ENCODE data around the gene USF2. TPM values are rescaled to one million over a fixed set of nuclear protein-coding genes. Genes with fewer than 3 reads are reported as not detected.

USF2 gene
- polyA plus RNA-seq, 3 donors: 2.7 to 248 (median 5.0) TPM

DNA sequence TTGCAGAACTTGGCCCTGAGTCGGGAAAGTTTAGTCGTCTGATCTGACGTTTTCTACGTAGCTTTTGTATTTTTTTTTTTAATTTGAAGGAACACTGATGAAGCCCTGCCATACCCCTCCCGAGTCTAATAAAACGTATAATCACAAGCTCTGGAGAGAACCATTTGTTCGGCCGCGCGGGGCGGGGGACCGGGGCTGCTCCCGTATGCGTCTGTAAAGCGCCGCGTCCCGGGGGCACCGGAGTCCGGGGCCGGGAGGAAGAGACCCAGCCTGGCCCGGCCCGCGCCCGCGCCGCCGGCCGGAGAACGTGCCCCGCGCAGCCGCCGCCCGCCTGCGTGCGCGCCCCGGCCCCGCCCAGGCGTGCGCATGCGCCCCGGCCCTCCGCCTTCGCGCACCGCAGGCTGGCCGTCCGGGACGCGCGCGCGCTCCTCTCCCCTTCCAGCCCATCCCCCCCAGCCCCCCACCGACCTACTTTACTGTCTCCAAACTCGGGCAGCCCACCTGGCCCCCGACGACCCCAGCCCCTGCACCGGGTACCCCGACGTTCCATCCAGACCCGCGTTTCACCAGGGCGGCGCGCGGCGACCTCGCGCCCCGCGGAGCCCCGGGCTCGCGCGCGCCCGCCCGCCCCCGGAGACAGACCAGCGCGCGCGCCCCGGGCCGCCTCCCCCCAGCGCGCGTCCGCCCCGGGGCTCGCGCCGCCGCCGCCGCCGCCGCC lies 785 bp upstream of the USF2 start:
- Histone ChIP-seq H3K36me3 (replicated peaks in 1 of 2; ENCODE audit: control insufficient read depth in 1 of 2, insufficient read depth in 2 of 2, low read length in 2 of 2) (peaks cover 21 to 28% of the 10 kb centered on the region in 2 donors), H4K20me1 (ENCODE audit: insufficient read depth, low read length) (peaks cover 26% of the 10 kb centered on the region), H3K9ac (ENCODE audit: insufficient read depth, low read length, poor library complexity, severe bottlenecking) (peak overlapping the region; percentile 87), H3K4me3 (replicated peaks in 1 of 3; ENCODE audit: low read depth in 2 of 3, low read length in 3 of 3) (peak overlapping the region; percentile 76 to 96 (median 89)), H2AFZ (ENCODE audit: insufficient read depth, low read depth, low read length, poor library complexity, severe bottlenecking) (peak overlapping the region; percentile 91), H3K27me3 (ENCODE audit: control insufficient read depth in 2 of 2, insufficient read depth in 2 of 2, low read length in 2 of 2) (no peaks in the 10 kb centered on the region), H3K4me1 (ENCODE audit: control insufficient read depth in 1 of 2, insufficient read depth in 2 of 2, low read length in 2 of 2) (peaks cover 62 to 72% of the 10 kb centered on the region in 2 donors), H3K79me2 (ENCODE audit: insufficient read depth, low read length) (peaks cover 30% of the 10 kb centered on the region), H3K9me3 (replicated peaks in 1 of 2; ENCODE audit: control insufficient read depth in 1 of 2, insufficient read depth in 1 of 2, low read length in 2 of 2) (no peaks in the 10 kb centered on the region), H3K27ac (ENCODE audit: low read depth in 1 of 2, low read length in 2 of 2) (peak overlapping the region; percentile 59 to 93), H3K4me2 (replicated peaks; ENCODE audit: extremely low read depth, low read length, poor library complexity, severe bottlenecking) (peak overlapping the region; percentile 98)
- H3K9me3 Mint-ChIP-seq: peaks cover 0 to 2% (median 0%) of the 10 kb centered on the region in 7 donors
- peaks cover 2 to 5% (median 5%) of the 10 kb centered on the region in 3 donors for H3K27me3 Mint-ChIP-seq (ENCODE audit: low read depth in 3 of 3)
- intact Hi-C loops (cut with micrococcal nuclease): loop anchor here in 1 of 2 donors (5.0 to 10.0 kb wide), 3 partner anchors 46 to 126 kb away; partner anchors contain the start of gene FXYD7
- H3K27ac Mint-ChIP-seq: peak overlapping the region; percentile 78 to 99 (median 95)
- WGBS (ENCODE audit: insufficient coverage): under 1% methylated on average over 83 of the region's 100 CpGs
- H3K36me3 Mint-ChIP-seq: peaks cover 29 to 31% of the 10 kb centered on the region in 2 donors
- DNase-seq: peak; percentile 70 to 82 (median 70)
- TF ChIP-seq, protein P1, sequence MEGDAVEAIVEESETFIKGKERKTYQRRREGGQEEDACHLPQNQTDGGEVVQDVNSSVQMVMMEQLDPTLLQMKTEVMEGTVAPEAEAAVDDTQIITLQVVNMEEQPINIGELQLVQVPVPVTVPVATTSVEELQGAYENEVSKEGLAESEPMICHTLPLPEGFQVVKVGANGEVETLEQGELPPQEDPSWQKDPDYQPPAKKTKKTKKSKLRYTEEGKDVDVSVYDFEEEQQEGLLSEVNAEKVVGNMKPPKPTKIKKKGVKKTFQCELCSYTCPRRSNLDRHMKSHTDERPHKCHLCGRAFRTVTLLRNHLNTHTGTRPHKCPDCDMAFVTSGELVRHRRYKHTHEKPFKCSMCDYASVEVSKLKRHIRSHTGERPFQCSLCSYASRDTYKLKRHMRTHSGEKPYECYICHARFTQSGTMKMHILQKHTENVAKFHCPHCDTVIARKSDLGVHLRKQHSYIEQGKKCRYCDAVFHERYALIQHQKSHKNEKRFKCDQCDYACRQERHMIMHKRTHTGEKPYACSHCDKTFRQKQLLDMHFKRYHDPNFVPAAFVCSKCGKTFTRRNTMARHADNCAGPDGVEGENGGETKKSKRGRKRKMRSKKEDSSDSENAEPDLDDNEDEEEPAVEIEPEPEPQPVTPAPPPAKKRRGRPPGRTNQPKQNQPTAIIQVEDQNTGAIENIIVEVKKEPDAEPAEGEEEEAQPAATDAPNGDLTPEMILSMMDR (IDR thresholded peaks at IDR 0.05): no peak
- peaks cover 57% of the 10 kb centered on the region for H3K4me1 Mint-ChIP-seq
- peak overlapping the region; percentile 89 to 96 for H3K4me3 Mint-ChIP-seq

DNA sequence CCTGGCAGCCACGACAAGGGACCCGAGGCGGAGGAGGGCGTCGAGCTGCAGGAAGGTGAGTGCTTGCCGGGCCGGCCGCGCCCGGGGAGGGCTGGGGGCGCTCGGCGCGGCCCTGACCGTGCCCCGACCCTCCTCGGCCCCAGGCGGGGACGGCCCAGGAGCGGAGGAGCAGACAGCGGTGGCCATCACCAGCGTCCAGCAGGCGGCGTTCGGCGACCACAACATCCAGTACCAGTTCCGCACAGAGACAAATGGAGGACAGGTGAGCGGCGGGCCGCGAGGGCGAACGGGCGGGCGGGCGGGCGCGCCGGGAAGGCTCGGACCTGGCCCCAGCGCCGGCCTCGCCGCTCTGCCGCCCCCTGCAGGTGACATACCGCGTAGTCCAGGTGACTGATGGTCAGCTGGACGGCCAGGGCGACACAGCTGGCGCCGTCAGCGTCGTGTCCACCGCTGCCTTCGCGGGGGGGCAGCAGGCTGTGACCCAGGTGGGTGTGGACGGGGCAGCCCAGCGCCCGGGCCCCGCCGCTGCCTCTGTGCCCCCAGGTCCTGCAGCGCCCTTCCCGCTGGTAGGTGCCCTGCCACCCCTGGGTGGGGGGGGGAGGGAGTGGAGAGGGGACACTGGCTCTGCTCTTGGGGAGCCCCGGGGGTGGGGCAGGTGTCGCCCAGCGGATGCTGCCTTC lies 816 bp downstream of the USF2 start:
- H3K36me3 Mint-ChIP-seq: peaks cover 44 to 47% of the 10 kb centered on the region in 2 donors
- H3K4me3 ChIP-seq (replicated peaks in 1 of 3; ENCODE audit: low read depth in 2 of 3, low read length in 3 of 3): peak overlapping the region in 2 of 3 experiments; percentile 45 to 74
- H3K36me3 ChIP-seq (replicated peaks in 1 of 2; ENCODE audit: control insufficient read depth in 1 of 2, insufficient read depth in 2 of 2, low read length in 2 of 2): peaks cover 29 to 44% of the 10 kb centered on the region in 2 donors
- 3% methylated on average over 59 of the region's 66 CpGs for WGBS (ENCODE audit: insufficient coverage)
- intact Hi-C loops (cut with micrococcal nuclease): loop anchor here (5.0 to 10.0 kb wide), 7 partner anchors 38 to 228 kb away; partner anchors contain the start of gene FXYD7 (in 1 of the 2)
- peak; percentile 74 to 89 (median 85) for DNase-seq
- no peaks in the 10 kb centered on the region for H3K27me3 ChIP-seq (ENCODE audit: control insufficient read depth in 2 of 2, insufficient read depth in 2 of 2, low read length in 2 of 2)
- peaks cover 64% of the 10 kb centered on the region for H3K4me1 Mint-ChIP-seq
- H3K4me1 ChIP-seq (ENCODE audit: control insufficient read depth in 1 of 2, insufficient read depth in 2 of 2, low read length in 2 of 2): peaks cover 65 to 77% of the 10 kb centered on the region in 2 donors
- H3K4me2 ChIP-seq (replicated peaks; ENCODE audit: extremely low read depth, low read length, poor library complexity, severe bottlenecking): peak overlapping the region; percentile 73
- peak overlapping the region in 1 of 2 donors; percentile 74 for H3K27ac ChIP-seq (ENCODE audit: low read depth in 1 of 2, low read length in 2 of 2)
- peaks cover 30% of the 10 kb centered on the region for H3K79me2 ChIP-seq (ENCODE audit: insufficient read depth, low read length)
- no peaks in the 10 kb centered on the region for H3K9me3 ChIP-seq (replicated peaks in 1 of 2; ENCODE audit: control insufficient read depth in 1 of 2, insufficient read depth in 1 of 2, low read length in 2 of 2)
- H4K20me1 ChIP-seq (ENCODE audit: insufficient read depth, low read length): peaks cover 37% of the 10 kb centered on the region
- H3K9ac ChIP-seq (ENCODE audit: insufficient read depth, low read length, poor library complexity, severe bottlenecking): peak overlapping the region; percentile 70
- TF ChIP-seq, protein P1 (IDR thresholded peaks at IDR 0.05): peak; percentile 96
- peaks cover 0 to 2% (median 0%) of the 10 kb centered on the region in 7 donors for H3K9me3 Mint-ChIP-seq
- peak overlapping the region; percentile 71 to 76 for H3K4me3 Mint-ChIP-seq
- H2AFZ ChIP-seq (ENCODE audit: insufficient read depth, low read depth, low read length, poor library complexity, severe bottlenecking): peak overlapping the region; percentile 35
- H3K27ac Mint-ChIP-seq: peak overlapping the region in 4 of 7 donors; percentile 48 to 78 (median 69)
- H3K27me3 Mint-ChIP-seq (ENCODE audit: low read depth in 3 of 3): peaks cover 0 to 5% (median 3%) of the 10 kb centered on the region in 3 donors
